Progenitor cell of endocrine pancreas (in vitro differentiated cells): ENCODE results near the gene ZBTB16. TPM values are rescaled to one million over a fixed set of nuclear protein-coding genes. Genes with fewer than 3 reads are reported as not detected.
A peak's percentile ranks its signal among the peaks of the same experiment; 100 is the strongest.

Source experiments
- DNase-seq: peaks from one replicate; pipeline ENCODE4 v3.0.0; 2021; ENCODE audit warnings: low spot score; ENCODE audit not compliant: unreplicated experiment
- H3K27ac Mint-ChIP-seq: 2 replicates; pipeline ENCODE4 v1.8.0; 2021; ENCODE audit warnings: mild to moderate bottlenecking, moderate library complexity, mixed read lengths
- H3K27me3 Mint-ChIP-seq: 2 replicates; pipeline ENCODE4 v1.8.0; 2021; ENCODE audit warnings: mixed read lengths
- H3K36me3 Mint-ChIP-seq: 2 replicates; pipeline ENCODE4 v1.8.0; 2022; ENCODE audit warnings: mixed read lengths; ENCODE audit not compliant: insufficient read depth
- H3K4me1 Mint-ChIP-seq: 2 replicates; pipeline ENCODE4 v1.8.0; 2021; ENCODE audit warnings: low read depth, mixed read lengths
- H3K4me3 Mint-ChIP-seq: 2 replicates; pipeline ENCODE4 v1.8.0; 2021; ENCODE audit warnings: low read depth, mild to moderate bottlenecking, moderate library complexity, mixed read lengths
- H3K9me3 Mint-ChIP-seq: 2 replicates; pipeline ENCODE4 v1.8.0; 2021; ENCODE audit warnings: low read depth, mixed read lengths
- CTCF ChIP-seq: fragments of 200-600 bp; sonication (generic); IDR thresholded peaks from one replicate; pipeline ENCODE4 v1.5.0; 2021; ENCODE audit warnings: antibody characterized with exemption, mild to moderate bottlenecking; ENCODE audit not compliant: unreplicated experiment
- total RNA-seq: library from RNA; stranded (reverse); gene quantifications from 2 replicates; pipeline ENCODE4 v1.2.1, GENCODE V29; 2021

Gene ZBTB16
- total RNA-seq, 1 donor from 2014 or later = 29.6 TPM

- Mint-ChIP-seq H3K36me3 (peaks cover 7% of the 10 kb centered on the region), H3K27ac (no peak overlapping the region), H3K4me3 (no peak overlapping the region), H3K27me3 (no peaks in the 10 kb centered on the region), H3K4me1 (peaks cover 23% of the 10 kb centered on the region), H3K9me3 (no peaks in the 10 kb centered on the region)
- TF ChIP-seq CTCF = no peak
- no peak for DNase-seq
Measured at GRCh38 chr11:114242032-114242431, 182.5 kb downstream of the ZBTB16 start.

- no peak for DNase-seq
- H3K9me3 Mint-ChIP-seq = no peaks in the 10 kb centered on the region
- no peak overlapping the region for H3K4me3 Mint-ChIP-seq
- no peak for TF ChIP-seq CTCF
- H3K27ac Mint-ChIP-seq = peak overlapping the region; percentile 69
- H3K36me3 Mint-ChIP-seq = peaks cover 15% of the 10 kb centered on the region
- H3K4me1 Mint-ChIP-seq = peaks cover 28% of the 10 kb centered on the region
- H3K27me3 Mint-ChIP-seq = no peaks in the 10 kb centered on the region
Measured at GRCh38 chr11:114243461-114244372, 184.2 kb downstream of the ZBTB16 start.

GRCh38 chr11:114244726-114245394 is 185.3 kb downstream of the ZBTB16 start:
- no peak for DNase-seq

GRCh38 chr11:114246321-114247069 is 187.0 kb downstream of the ZBTB16 start:
- Mint-ChIP-seq H3K4me1 (peaks cover 24% of the 10 kb centered on the region), H3K9me3 (no peaks in the 10 kb centered on the region)
- peak; percentile 8 for TF ChIP-seq CTCF

More at GRCh38 chr11:114244726-114245394, 185.3 kb downstream of the ZBTB16 start:
- H3K9me3 Mint-ChIP-seq = no peaks in the 10 kb centered on the region
- no peak for TF ChIP-seq CTCF
- H3K4me3 Mint-ChIP-seq = no peak overlapping the region
- H3K4me1 Mint-ChIP-seq = peaks cover 24% of the 10 kb centered on the region
- H3K27me3 Mint-ChIP-seq = no peaks in the 10 kb centered on the region
- H3K27ac Mint-ChIP-seq = no peak overlapping the region
- peaks cover 15% of the 10 kb centered on the region for H3K36me3 Mint-ChIP-seq

More at GRCh38 chr11:114246321-114247069, 187.0 kb downstream of the ZBTB16 start:
- Mint-ChIP-seq H3K36me3 (peaks cover 22% of the 10 kb centered on the region), H3K4me3 (no peak overlapping the region), H3K27me3 (no peaks in the 10 kb centered on the region), H3K27ac (no peak overlapping the region)
- DNase-seq = no peak
